GM18502 (cell line): Measurements from ENCODE around the gene ADAMTSL2.
"Not testable (repeated sequence)": the region's sequence is repeated elsewhere in the genome, so short reads cannot be mapped to it uniquely, and the experiment has no call there.

ENCODE experiments used
- ATAC-seq: cut with Tn5 transposase; IDR thresholded peaks from one replicate; pipeline ENCODE4 v1.9.1; 2021; ENCODE audit warnings: mild to moderate bottlenecking; ENCODE audit not compliant: unreplicated experiment, poor library complexity

Gene ADAMTSL2

DNA sequence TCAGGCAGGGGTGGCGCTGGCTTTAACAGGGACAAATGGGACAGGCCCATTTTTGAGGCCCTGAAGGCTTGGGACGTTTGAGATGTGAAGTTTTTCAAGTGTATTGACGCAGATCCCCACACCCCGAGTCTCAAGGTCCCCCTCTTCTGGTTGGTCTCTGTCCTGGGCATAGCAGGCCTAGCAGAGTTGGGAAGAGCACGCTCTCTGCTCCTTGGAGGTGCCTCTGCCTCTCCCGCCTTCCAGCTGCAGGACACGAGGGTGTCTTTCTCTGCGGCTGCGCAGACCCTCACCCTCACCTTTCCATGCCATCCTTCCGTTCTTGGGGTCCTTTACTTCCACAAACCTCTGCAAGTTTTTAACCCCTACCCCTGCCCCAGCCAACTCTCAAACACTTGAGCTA lies 18.6 kb downstream of the ADAMTSL2 start:
- ATAC-seq, result no peak

DNA sequence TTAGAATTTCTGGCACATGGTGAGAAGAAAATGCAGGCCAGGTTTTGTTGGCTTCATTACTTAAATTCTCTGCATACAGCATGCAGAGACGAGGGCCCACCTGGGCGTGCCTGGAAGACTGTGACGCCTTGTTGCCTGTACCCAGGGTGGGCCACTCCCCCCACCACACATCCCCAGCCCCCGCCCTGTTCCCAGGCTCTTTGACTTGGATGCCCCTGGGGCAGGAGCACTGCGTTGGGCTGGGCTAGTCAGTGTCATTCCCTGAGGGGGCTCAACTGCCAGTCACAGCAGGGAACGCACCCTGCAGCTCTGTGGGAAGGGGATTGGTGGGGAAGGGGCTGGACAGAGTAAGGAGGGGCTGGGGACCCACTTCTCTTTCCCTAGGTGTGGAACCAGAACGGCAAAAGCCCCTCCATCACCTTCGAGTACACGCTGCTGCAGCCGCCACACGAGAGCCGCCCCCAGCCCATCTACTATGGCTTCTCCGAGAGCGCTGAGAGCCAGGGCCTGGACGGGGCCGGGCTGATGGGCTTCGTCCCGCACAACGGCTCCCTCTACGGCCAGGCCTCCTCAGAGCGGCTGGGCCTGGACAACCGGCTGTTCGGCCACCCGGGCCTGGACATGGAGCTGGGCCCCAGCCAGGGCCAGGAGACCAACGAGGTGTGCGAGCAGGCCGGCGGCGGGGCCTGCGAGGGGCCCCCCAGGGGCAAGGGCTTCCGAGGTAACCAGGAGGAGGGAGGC lies 19.6 kb downstream of the ADAMTSL2 start:
- no peak for ATAC-seq

DNA sequence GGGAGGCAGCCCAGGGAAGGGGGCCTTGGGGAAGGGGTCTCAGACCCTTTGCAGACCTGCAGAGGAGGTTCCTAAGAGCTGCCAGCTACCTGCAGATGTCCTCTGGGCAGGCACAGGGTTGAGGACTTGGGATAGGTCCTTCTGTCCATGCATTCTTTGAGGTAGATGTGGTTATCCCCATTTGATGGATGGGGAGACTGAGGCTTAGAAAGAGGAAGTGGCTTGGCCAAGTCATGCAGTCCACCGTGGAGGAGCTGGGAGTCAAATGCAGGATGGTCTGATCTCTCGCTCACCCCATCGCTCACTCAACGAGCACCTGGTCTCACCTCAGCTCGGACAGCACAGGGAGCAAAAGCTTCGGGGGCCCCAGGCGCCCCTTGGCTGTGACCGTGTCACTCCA lies 20.2 kb downstream of the ADAMTSL2 start:
- no peak for ATAC-seq

DNA sequence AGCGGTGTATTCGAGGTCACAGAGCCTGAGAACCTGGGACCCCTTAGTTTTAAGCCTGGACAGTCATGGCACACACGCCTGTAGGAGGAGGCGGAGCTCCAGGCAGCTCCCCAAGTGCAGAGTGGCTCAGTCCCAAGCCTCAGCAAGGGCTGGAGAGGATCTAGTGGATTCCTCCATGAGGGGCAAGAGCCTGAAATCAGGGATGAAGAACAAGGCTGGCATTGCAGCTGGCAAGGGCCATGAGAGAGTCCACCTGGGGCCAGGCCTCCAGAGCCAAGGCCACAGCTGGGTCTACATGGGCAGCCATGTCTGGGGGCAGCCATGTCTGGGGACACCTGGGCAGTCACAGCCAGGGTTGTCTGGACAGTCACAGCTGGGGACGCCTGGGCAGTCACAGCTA lies 21.9 kb downstream of the ADAMTSL2 start:
- no peak for ATAC-seq

DNA sequence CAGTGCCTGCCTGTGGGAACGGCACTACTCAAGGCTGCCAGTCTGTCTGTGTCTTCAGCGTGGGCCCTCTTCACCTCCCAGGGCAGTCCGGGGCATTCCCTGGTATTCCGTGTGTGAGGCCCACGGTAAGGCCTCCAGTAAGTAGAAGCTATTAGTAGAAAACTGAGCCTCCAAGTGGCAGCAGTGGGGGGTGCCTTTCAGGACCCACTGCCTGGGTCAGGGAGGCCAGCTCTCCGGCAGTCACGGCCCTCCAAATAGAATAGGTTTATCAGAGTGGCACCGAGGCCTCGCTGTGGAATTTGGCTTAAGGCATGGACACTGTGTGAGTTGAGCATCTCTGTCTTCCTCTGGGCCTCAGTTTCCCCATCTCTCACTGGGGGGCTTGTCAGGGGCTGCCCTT lies 23.1 kb downstream of the ADAMTSL2 start:
- no peak for ATAC-seq

DNA sequence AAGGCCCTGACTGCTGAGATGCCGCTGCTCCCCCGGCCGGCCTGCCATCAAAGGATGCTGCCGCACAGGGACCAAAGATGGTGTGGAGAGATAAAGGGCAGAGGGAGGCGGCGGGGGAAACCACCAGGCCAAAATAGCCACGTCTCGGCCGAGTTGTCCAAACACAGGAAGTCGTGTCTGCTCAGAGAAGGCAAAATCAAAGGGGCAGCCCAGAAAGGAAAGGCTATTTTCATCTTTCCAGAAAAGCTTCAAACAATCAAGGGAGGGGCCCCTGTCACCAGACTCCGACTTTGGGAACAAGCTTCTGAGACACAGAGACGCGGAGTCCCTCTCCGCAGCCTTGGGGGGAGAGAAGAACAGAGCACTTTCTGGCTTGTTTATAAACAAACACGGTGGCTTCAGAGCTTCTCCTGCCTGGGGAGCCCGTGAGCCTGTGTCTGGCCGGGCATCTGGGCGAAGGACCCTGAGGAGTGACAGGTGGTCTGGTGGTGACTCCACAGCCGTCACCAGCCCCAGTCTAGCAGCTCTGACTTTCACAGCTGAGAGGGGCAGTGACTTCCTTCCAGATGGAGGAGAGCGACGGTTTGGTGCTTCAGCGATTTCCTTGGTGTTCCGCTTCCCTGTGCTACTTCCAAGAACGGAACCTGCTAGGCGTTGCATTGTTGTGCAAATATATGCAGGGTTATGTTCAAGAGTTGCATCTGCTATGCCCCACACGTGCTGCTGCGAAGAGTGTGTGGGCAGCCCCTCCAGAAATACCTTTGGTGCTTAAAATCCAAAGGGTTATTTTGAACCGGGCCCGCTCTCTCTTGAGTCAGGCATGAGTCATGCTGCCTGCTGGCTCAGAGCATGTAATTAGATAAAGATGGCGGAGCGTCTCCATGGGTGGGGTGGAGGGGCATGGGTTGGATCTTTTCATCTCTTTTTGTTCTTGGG lies 24.0 kb downstream of the ADAMTSL2 start:
- peak; percentile 47 for ATAC-seq

DNA sequence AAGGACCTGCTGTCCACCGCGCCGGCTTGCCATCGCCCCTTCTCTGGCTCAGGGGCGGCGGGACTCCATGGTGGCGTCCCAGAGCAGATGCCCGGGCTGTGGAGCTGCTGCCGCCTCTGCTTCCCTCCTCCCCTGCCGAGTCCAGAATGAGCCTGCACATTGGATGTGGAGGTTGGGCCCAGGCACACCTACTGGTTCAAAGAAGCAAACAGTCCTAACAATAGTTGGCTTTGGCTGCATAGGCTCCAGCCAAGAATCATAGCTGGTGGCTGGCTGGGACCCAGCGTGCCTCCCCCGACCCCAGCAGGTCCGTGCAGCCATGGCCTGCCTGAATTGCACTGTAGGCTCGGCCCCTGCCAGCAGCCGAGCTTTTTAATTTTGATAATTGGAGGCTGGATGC lies 25.8 kb downstream of the ADAMTSL2 start:
- no peak for ATAC-seq

DNA sequence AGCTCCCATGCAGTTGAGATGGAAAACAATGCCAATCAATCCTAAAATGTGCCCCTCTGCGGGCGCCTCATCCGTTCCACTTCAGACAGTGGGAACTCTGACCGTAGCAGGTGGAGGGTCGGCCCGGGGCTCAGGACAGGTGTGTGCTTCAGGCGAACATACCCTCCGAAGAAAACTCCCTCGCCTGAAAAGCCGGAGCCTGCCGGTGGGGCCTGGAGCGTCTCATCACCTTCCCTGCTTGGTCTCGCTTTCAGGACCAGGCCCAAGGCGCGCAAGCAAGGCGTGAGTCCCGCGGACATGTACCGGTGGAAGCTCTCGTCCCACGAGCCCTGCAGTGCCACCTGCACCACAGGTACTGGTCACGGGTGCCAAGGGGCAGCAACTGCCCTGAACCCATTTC lies 26.4 kb downstream of the ADAMTSL2 start:
- no peak for ATAC-seq

DNA sequence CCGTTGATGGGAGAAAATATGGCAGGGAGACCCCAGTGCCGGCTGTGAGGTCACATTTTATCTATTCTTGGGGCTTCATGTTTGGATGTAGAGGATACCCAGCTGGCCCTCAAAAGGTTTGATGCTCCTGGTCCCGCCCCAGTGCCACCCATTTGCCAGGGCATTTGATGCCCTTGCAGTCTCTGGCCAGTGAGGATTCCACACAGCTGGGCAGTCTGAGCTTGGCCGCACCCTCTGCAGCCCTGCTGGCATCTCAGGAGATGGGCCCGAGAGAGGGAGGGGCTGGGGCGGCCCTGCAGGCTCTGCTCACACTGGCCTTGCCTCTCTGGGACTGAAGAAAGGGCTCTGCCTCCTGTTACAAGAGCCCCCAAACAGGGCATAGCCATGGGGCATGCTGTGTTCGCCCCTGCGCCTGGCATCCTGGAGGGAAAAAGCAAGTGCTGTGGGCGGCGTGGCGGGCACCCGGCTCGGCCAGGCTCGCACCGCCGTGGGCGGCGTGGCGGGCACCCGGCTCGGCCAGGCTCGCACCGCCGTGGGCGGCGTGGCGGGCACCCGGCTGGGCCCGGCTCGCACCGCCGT lies 27.6 kb downstream of the ADAMTSL2 start:
- no peak for ATAC-seq

DNA sequence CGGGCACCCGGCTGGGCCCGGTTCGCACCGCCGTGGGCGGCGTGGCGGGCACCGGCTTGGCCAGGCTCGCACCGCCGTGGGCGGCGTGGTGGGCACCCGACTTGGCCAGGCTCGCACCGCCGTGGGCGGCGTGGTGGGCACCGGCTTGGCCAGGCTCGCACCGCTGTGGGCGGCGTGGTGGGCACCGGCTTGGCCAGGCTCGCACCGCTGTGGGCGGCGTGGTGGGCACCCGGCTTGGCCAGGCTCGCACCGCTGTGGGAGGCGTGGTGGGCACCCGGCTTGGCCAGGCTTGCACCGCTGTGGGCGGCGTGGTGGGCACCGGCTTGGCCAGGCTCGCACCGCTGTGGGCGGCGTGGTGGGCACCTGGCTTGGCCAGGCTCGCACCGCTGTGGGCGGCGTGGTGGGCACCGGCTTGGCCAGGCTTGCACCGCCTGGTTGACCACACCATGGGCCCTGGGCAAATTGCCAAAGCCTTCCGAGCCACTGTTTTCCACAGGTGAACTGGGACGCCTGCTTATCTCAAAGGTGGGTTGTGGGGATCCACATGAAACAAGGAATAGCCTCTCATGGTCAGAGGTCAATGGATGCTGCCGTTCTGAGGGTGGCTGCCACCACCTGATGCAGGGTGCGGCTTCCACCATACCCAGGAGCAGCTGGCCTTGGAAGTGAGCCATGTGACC lies 28.2 kb downstream of the ADAMTSL2 start:
- ATAC-seq, result no peak

DNA sequence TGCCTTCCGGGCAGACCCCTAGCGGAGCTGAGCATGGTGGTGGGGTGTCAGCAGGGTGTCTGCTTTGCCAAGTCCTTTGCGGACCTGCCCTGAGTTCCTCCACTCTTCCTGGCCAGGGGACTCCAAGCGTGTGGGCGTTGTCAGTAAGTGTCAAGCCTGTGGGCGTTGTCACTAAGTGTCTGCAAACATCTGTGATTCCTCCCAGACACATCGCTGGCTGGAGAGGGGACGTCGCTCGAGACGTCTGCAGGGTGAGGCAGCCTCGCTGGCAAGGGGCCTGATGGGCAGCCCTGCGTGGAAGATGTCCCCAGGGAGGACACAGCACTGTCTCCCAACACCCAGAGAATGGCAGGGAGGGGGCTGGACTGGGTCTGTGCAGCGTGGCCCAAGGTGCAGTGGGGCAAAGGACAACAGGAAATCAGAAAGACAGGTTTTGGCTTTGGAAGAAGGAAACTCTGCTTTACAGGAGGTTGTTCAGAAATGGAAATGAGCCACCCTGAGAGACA lies 28.8 kb downstream of the ADAMTSL2 start:
- ATAC-seq, result no peak

DNA sequence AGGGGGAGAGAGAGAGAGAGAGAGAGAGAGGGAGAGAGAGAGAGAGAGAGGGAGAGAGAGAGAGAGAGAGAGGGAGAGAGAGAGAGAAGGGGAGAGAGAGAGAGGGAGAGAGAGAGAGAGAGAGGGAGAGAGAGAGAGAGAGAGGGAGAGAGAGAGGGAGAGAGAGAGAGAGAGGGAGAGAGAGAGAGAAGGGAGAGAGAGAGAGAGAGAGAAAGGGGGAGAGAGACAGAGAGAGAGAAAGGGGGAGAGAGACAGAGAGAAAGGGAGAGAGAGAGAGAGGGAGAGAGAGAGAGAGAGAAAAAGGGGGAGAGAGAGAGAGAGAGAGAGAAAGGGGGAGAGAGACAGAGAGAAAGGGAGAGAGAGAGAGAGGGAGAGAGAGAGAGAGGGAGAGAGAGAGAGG lies 29.3 kb downstream of the ADAMTSL2 start:
- not testable (repeated sequence) for ATAC-seq

DNA sequence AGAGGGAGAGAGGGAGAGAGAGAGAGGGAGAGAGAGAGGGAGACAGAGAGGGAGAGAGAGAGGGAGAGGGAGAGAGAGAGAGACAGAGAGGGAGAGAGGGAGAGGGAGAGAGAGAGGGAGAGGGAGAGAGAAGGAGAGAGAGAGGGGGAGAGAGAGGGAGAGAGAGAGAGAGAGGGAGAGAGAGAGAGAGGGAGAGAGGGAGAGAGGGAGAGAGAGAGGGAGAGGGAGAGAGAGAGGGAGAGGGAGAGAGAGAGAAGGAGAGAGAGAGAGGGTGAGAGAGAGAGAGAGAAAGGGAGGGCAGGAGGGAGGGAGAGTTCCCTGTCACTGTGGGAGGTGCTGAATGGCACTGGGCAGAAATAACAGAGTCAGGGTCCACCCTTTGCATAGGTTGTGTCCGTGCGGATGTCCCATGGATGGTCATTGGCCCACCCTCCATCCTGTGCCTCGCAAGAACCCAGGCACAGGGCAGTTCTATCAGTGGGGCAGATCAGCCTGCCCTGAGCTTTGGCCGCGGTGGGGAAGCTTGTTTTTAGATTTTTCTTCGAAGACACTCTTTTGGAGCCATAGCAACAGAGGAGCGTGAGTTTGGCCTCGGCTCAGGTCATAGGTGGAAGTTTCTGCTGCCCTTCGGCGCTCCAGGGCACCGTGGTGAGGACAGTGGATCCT lies 30.1 kb downstream of the ADAMTSL2 start:
- no peak for ATAC-seq

DNA sequence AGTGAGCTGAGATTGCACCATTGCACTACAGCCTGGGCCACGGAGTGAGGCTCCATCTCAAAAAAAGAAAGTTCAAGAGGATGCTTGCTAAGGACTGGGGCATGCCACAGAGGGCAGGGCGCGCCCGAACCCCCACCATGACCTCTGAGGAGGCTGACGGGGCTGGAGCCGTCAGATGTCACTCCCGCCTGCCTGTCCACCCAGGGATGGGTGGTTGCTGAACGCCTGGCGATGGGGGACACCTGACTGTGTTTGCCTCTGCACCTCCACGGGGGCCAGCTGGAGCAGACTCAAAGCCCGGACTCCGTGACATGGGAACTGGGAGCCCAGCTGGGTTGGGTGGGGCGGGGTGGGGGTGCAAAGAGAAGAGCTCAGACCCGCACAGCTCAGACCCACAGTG lies 31.9 kb downstream of the ADAMTSL2 start:
- no peak for ATAC-seq

DNA sequence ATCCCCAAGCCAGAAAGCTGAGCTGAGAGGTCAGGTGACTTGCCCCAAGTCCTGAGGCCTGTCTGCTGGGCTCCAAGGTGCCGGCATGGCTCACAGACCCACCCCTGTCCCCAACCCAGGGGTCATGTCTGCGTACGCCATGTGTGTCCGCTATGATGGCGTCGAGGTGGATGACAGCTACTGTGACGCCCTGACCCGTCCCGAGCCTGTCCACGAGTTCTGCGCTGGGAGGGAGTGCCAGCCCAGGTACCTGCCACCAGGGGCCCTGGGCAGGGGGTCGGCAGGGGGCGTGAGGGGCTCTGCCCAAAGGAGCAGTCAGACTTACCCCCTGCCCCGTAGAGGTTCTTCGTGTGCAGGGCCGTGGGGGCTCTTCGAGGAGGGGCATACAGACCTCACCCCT lies 32.3 kb downstream of the ADAMTSL2 start:
- ATAC-seq, result no peak

DNA sequence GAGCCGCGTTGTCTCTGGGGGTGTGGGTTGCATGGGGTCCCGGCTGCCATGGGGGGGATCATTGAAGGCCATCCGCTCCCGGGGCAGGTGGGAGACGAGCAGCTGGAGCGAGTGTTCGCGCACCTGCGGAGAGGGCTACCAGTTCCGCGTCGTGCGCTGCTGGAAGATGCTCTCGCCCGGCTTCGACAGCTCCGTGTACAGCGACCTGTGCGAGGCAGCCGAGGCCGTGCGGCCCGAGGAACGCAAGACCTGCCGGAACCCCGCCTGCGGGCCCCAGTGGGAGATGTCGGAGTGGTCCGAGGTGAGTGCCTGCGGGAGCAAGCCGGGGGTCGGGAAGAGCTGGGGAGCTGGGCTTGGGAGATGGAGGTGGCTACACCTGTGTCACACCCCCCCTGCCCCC lies 33.7 kb downstream of the ADAMTSL2 start:
- no peak for ATAC-seq

DNA sequence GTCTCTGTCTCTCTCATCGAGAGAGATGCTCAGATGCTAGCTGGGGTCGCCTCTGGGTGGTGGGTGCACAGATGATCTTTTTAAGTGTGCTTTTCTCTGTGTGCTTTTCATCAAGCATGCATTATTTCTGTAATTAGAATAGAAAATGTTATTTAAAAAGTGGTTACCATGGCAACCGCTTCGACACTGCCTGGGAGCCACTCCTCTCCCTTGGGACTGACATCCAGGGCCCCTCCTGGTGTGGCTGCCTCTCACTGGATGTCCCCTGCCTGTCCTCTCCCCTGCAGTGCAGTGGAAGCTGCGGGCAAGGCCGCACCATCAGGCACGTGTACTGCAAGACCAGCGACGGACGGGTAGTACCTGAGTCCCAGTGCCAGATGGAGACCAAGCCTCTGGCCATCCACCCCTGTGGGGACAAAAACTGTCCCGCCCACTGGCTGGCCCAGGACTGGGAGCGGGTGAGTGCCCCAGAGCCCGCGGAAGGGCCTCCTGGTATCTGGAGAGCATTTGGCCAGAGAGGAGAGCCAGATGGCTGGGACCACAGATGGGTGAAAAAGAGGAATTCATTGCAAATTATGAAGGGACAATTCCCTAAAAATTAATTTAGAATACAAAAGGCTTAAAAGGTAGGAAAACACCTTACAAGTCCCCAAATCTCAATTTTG lies 34.7 kb downstream of the ADAMTSL2 start:
- ATAC-seq, result no peak

DNA sequence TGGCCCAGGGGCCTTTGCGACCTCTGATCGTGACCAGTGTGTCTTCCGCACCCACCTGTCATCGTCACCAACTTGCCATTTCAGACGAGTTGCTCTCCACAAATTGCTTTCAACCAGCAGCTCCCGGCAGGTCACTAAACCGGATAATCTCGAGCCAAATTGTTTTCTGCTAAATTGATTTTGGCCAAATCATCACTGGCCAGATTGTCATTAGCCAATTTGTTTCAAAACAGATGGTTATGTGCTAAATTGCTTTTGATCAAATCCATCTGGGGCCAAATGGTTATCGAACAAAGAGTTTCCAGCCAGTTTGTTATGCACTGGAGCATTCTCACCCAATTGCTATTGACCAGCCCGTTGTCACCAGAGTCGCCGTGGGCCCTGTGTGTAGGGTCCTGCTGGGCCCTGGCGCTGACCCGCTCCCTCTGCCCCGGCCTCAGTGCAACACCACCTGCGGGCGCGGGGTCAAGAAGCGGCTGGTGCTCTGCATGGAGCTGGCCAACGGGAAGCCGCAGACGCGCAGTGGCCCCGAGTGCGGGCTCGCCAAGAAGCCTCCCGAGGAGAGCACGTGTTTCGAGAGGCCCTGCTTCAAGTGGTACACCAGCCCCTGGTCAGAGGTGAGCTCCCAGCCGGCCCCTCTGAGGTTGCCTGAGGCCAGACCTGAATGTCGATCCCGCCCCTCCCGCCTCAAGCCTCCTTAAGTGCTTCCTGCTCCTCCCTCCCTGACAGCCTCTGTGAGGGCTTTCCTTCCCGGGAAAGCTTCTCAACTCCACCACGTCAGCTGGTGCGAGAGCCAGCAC lies 35.6 kb downstream of the ADAMTSL2 start:
- no peak for ATAC-seq

DNA sequence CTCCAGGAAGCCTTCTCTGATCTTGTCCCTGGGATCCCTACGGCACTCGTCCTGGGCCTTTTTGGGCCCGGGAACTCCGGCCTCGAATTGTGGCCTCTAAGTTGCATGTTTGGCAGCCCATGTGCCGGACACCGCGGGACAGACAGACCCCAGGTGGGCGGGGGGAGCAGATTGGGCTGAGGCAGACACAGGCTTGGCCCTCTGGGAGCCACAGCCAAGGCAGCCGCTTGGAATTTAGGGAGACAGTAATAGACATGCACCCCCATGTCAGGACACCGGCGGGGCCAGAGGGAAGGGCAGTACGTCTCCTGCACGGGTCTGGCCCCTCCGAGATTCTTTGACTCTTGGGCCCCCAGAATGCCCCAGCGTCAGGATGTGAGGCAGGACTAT lies 36.2 kb downstream of the ADAMTSL2 start:
- ATAC-seq, result no peak
